HCT116 (cell line): ENCODE data around the gene POU2AF2. TPM values are rescaled to one million over a fixed set of nuclear protein-coding genes. Genes with fewer than 3 reads are reported as not detected.

ENCODE experiments used
- ATAC-seq: fragments of 200-7000 bp; cut with Tn5 transposase; 2 replicates; pipeline ENCODE4 v1.9.1; 2020; ENCODE audit warnings: mild to moderate bottlenecking, moderate library complexity
- BruUV-seq: library from RNA; stranded (reverse); fragments of 400-500 nt; replicated peaks from 2 replicates; lab custom pipeline; 2021; lab: Mats Ljungman, UMichigan
- CTCF ChIA-PET: fragments of 300-600 bp; sonication (Branson Sonifier 250); formaldehyde crosslinking; loops from one replicate; lab custom pipeline; 2021; ENCODE audit warnings: antibody characterized with exemption; lab: Charles Lee
- POLR2A ChIA-PET: fragments of 300-600, 350-600 bp; sonication (Branson Sonifier 250); formaldehyde crosslinking; loops from one replicate; lab custom pipeline; 2021; ENCODE audit warnings: antibody characterized with exemption; lab: Charles Lee
- RAD21 ChIA-PET, 2 experiments: fragments of 300-600 bp; sonication (Branson Sonifier 250); formaldehyde crosslinking; loops; one replicate each; lab custom pipeline; 2023; ENCODE audit warnings: low total read pairs in 2 of 2; ENCODE audit not compliant: uncharacterized antibody in 2 of 2, unreplicated experiment in 2 of 2, low non-redundant PET in 1 of 2; lab: Charles Lee
- DNase-seq: peaks from one replicate; pipeline ENCODE4 v3.0.0-alpha.2; 2010; ENCODE audit warnings: low read depth, low spot score
- H2AFZ ChIP-seq: fragments of 200-600 bp; shearing (Covaris generic), sonication (generic); 2 replicates; pipeline ENCODE4 v1.6.1; 2017; ENCODE audit warnings: low read depth, mixed run types, mixed read lengths, antibody characterized with exemption, low read length; ENCODE audit not compliant: poor library complexity, severe bottlenecking
- H3K27ac ChIP-seq: 2 replicates; pipeline ENCODE4 v1.5.1; 2012; ENCODE audit warnings: low read depth, low read length
- H3K27me3 ChIP-seq: fragments of 200-600 bp; sonication (generic); 2 replicates; pipeline ENCODE4 v1.6.1; 2016; ENCODE audit warnings: mixed run types, low read length, mixed read lengths; ENCODE audit not compliant: insufficient read depth
- H3K36me3 ChIP-seq, 2 experiments: fragments of 200-500 bp in 1 of 2; fragments of 200-600 bp in 1 of 2; sonication (Bioruptor generic) in 1 of 2; sonication (generic) in 1 of 2; 2 replicates each; pipeline versions ENCODE4 v1.5.1 to v1.6.1; 2014 to 2016; ENCODE audit warnings: low read length in 2 of 2, inconsistent platforms in 1 of 2, mixed read lengths in 1 of 2, mixed run types in 1 of 2; ENCODE audit not compliant: insufficient read depth in 2 of 2, control insufficient read depth in 1 of 2
- H3K4me1 ChIP-seq, 2 experiments: fragments of 200-600 bp in 1 of 2; sonication (generic) in 1 of 2; 2 replicates each; pipeline versions ENCODE4 v1.5.1 to v1.6.1; 2012 to 2017; ENCODE audit warnings: low read length in 2 of 2, inconsistent platforms in 1 of 2, mild to moderate bottlenecking in 1 of 2, mixed read lengths in 1 of 2, mixed run types in 1 of 2, moderate library complexity in 1 of 2; ENCODE audit not compliant: insufficient read depth in 2 of 2, control insufficient read depth in 1 of 2
- H3K4me2 ChIP-seq: fragments of 200-600 bp; sonication (generic); 2 replicates; pipeline ENCODE4 v1.6.1; 2017; ENCODE audit warnings: mixed run types, low read length, mixed read lengths
- H3K4me3 ChIP-seq, 2 experiments: fragments of 200-600 bp in 1 of 2; sonication (generic) in 1 of 2; replicated peaks in 1 of 2; 2 replicates each; pipeline ENCODE4 v1.5.1; 2011 to 2016; ENCODE audit warnings: low read length in 2 of 2, control low read depth in 1 of 2, low read depth in 1 of 2, mild to moderate bottlenecking in 1 of 2, mixed read lengths in 1 of 2, mixed run types in 1 of 2
- H3K79me2 ChIP-seq: fragments of 200-600 bp; sonication (generic); 2 replicates; pipeline ENCODE4 v1.6.1; 2017; ENCODE audit warnings: mild to moderate bottlenecking, mixed run types, low read length, moderate library complexity, mixed read lengths; ENCODE audit not compliant: insufficient read depth
- H3K9ac ChIP-seq: fragments of 200-600 bp; sonication (generic); 2 replicates; pipeline ENCODE4 v1.6.1; 2016; ENCODE audit warnings: low read length, mixed read lengths
- H3K9me2 ChIP-seq: fragments of 200-600 bp; sonication (generic), shearing (Covaris generic); 2 replicates; pipeline ENCODE4 v1.6.1; 2017; ENCODE audit warnings: mixed run types, mild to moderate bottlenecking, moderate library complexity; ENCODE audit not compliant: insufficient read depth
- H3K9me3 ChIP-seq, 2 experiments: fragments of 200-500 bp in 1 of 2; fragments of 200-600 bp in 1 of 2; sonication (Bioruptor generic) in 1 of 2; sonication (generic) in 1 of 2; 2 replicates each; pipeline ENCODE4 v1.6.1; 2014 to 2017; ENCODE audit warnings: low read length in 2 of 2, mixed read lengths in 2 of 2, inconsistent platforms in 1 of 2, low read depth in 1 of 2, mild to moderate bottlenecking in 1 of 2, mixed run types in 1 of 2, moderate library complexity in 1 of 2; ENCODE audit not compliant: control insufficient read depth in 1 of 2, insufficient read depth in 1 of 2
- H4K20me1 ChIP-seq: fragments of 200-600 bp; sonication (generic), shearing (Covaris generic); 2 replicates; pipeline ENCODE4 v1.6.1; 2017; ENCODE audit warnings: mixed run types, mild to moderate bottlenecking, moderate library complexity; ENCODE audit not compliant: insufficient read depth
- CBX3 ChIP-seq: IDR thresholded peaks from 2 replicates; pipeline ENCODE4 v1.6.1; 2012; ENCODE audit warnings: low read depth
- EGR1 ChIP-seq: IDR thresholded peaks from 2 replicates; pipeline ENCODE4 v1.6.1; 2012; ENCODE audit warnings: low read depth
- ELF1 ChIP-seq: IDR thresholded peaks from 2 replicates; pipeline ENCODE4 v1.6.1; 2012; ENCODE audit warnings: low read depth, borderline replicate concordance
- EZH2 ChIP-seq: fragments of 200-600 bp; sonication (generic); IDR thresholded peaks from 2 replicates; pipeline ENCODE4 v1.6.1; 2017; ENCODE audit warnings: antibody characterized with exemption, mixed run types
- FOSL1 ChIP-seq: IDR thresholded peaks from 2 replicates; pipeline ENCODE4 v1.6.1; 2012; ENCODE audit warnings: low read depth
- JUND ChIP-seq: IDR thresholded peaks from 2 replicates; pipeline ENCODE4 v1.6.1; 2012
- POLR2AphosphoS5 ChIP-seq: IDR thresholded peaks from 2 replicates; pipeline ENCODE4 v1.6.1; 2011; ENCODE audit warnings: mild to moderate bottlenecking, low read depth, low read length, moderate library complexity
- RAD21 ChIP-seq: IDR thresholded peaks from 2 replicates; pipeline ENCODE4 v1.6.1; 2012; ENCODE audit warnings: low read depth, mild to moderate bottlenecking
- SIN3A ChIP-seq: IDR thresholded peaks from 2 replicates; pipeline ENCODE4 v1.6.1; 2012; ENCODE audit warnings: low read depth
- SP1 ChIP-seq: IDR thresholded peaks from 2 replicates; pipeline ENCODE4 v1.6.1; 2012; ENCODE audit warnings: low read depth
- TCF7L2 ChIP-seq: IDR thresholded peaks from 2 replicates; pipeline ENCODE4 v1.7.0; 2011; ENCODE audit warnings: borderline replicate concordance, inconsistent platforms; ENCODE audit not compliant: insufficient read depth, insufficient read length; ENCODE audit errors: extremely low read depth
- YY1 ChIP-seq: IDR thresholded peaks from 2 replicates; pipeline ENCODE4 v1.6.1; 2011; ENCODE audit warnings: low read length, low read depth, moderate library complexity, mild to moderate bottlenecking; ENCODE audit not compliant: insufficient replicate concordance; ENCODE audit errors: extremely low read depth
- ZFX ChIP-seq: fragments of 450-650 bp; IDR thresholded peaks from 2 replicates; pipeline ENCODE4 v1.6.1; 2017
- ZNF274 ChIP-seq: fragments of 200-500 bp; sonication (Bioruptor generic); IDR thresholded peaks from 2 replicates; pipeline ENCODE4 v1.6.1; 2014; ENCODE audit warnings: mild to moderate bottlenecking, low read depth, low read length, inconsistent platforms
- intact Hi-C: fragments of 100-400 bp; cut with micrococcal nuclease; formaldehyde crosslinking; loops from 2 replicates; pipeline ENCODE4 v1.10.0; 2022
- total RNA-seq: library from RNA; stranded (reverse); gene quantifications from one replicate; pipeline ENCODE4 v1.2.1, GENCODE V29; 2021; ENCODE audit not compliant: unreplicated experiment
- TF ChIP-seq, protein P1 (sequence below), 3 experiments: fragments of 200-600 bp in 1 of 3; sonication (generic) in 1 of 3; IDR thresholded peaks in 2 of 3; conservative IDR thresholded peaks in 1 of 3; 2 replicates each; pipeline ENCODE4 v1.5.1; 2012 to 2017; ENCODE audit warnings: low read depth in 2 of 3, low read length in 2 of 3, antibody characterized with exemption in 1 of 3, borderline replicate concordance in 1 of 3, control low read depth in 1 of 3, mild to moderate bottlenecking in 1 of 3, mixed read lengths in 1 of 3, mixed run types in 1 of 3, moderate library complexity in 1 of 3; ENCODE audit not compliant: insufficient read depth in 1 of 3
- TF ChIP-seq, protein P2 (sequence below): IDR thresholded peaks from 2 replicates; pipeline ENCODE4 v1.6.1; 2012
- TF ChIP-seq, protein P3 (sequence below): IDR thresholded peaks from 2 replicates; pipeline ENCODE4 v1.6.1; 2011; ENCODE audit warnings: mild to moderate bottlenecking, low read length, moderate library complexity; ENCODE audit not compliant: insufficient replicate concordance; ENCODE audit errors: extremely low read depth

The POU2AF2 gene
- total RNA-seq, 1 experiment from 2014 or later = not detected

DNA sequence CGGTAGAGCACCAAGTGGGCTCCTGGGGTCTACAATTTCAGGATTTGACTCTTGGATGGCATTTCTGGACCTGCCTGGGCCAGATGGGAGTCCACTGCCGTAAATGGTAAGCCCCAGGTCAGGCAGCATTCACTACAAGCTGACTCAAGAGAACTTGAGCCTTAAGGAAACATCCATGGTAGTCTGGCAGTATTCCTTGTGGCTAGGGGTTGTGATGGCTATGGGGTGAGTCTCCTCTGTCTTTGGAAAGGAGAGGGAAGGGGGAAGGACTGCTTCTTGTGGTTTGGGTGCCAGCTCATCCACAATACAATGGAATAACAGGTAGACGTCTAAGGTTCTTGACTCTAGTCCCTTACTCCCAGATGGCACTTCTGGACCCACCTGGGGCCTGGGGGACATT, 32.3 kb upstream of the POU2AF2 start:
- ATAC-seq = no peak
- CTCF ChIA-PET = no interaction called here
- RAD21 ChIA-PET = no interaction called here
- no peak overlapping the region for H3K4me2 ChIP-seq
- no peaks in the 10 kb centered on the region for H3K36me3 ChIP-seq
- no peaks in the 10 kb centered on the region for H4K20me1 ChIP-seq
- H3K4me3 ChIP-seq = no peak overlapping the region
- peaks cover 13% of the 10 kb centered on the region; the same call in 1 of the 2 replicates for H3K27me3 ChIP-seq
- DNase-seq = no peak
- H3K27ac ChIP-seq = no peak overlapping the region
- H2AFZ ChIP-seq = no peak overlapping the region
- no peaks in the 10 kb centered on the region for H3K9me3 ChIP-seq
- POLR2A ChIA-PET = no interaction called here
- intact Hi-C loops = no loop called here
- H3K9ac ChIP-seq = no peak overlapping the region
- H3K79me2 ChIP-seq = no peaks in the 10 kb centered on the region
- no peaks in the 10 kb centered on the region for H3K4me1 ChIP-seq
- TF ChIP-seq ELF1 = no peak
- no peaks in the 10 kb centered on the region for H3K9me2 ChIP-seq
- no TSS peak for BruUV-seq

DNA sequence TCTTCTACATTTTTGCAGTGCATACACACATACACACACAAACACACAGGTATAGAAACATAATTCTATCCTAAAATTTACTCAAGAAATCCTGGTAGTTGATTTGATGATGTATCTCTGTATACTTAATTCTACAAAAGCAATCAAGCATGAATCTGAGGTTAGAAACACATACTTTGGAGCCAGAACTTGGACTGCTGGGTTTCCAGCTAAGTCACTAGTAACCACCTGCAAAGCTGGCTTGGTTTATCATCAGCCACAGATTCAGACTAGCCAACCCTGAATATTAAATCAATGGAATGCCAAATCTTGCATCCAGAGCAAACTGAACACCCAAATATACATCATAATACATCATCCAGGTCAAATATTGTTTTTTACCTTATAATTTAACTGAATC, 24.8 kb upstream of the POU2AF2 start:
- ChIA-PET RAD21 (no interaction called here), POLR2A (no interaction called here), CTCF (no interaction called here)
- intact Hi-C loops = no loop called here
- Histone ChIP-seq H3K9me2 (no peaks in the 10 kb centered on the region), H3K4me2 (no peak overlapping the region), H3K27me3 (peaks cover 5% of the 10 kb centered on the region; the same call in 1 of the 2 replicates), H3K9me3 (no peaks in the 10 kb centered on the region), H3K79me2 (no peaks in the 10 kb centered on the region), H3K36me3 (no peaks in the 10 kb centered on the region), H3K9ac (no peak overlapping the region), H3K4me1 (no peaks in the 10 kb centered on the region), H4K20me1 (no peaks in the 10 kb centered on the region), H2AFZ (no peak overlapping the region), H3K4me3 (no peak overlapping the region), H3K27ac (no peak overlapping the region)
- BruUV-seq = no TSS peak
- DNase-seq (no peak), ATAC-seq (no peak)
- no peak for TF ChIP-seq ZNF274
- TF ChIP-seq RAD21 = no peak
- TF ChIP-seq TCF7L2 = no peak
- TF ChIP-seq SP1 = no peak
- TF ChIP-seq CBX3 = no peak
- TF ChIP-seq, protein P1, sequence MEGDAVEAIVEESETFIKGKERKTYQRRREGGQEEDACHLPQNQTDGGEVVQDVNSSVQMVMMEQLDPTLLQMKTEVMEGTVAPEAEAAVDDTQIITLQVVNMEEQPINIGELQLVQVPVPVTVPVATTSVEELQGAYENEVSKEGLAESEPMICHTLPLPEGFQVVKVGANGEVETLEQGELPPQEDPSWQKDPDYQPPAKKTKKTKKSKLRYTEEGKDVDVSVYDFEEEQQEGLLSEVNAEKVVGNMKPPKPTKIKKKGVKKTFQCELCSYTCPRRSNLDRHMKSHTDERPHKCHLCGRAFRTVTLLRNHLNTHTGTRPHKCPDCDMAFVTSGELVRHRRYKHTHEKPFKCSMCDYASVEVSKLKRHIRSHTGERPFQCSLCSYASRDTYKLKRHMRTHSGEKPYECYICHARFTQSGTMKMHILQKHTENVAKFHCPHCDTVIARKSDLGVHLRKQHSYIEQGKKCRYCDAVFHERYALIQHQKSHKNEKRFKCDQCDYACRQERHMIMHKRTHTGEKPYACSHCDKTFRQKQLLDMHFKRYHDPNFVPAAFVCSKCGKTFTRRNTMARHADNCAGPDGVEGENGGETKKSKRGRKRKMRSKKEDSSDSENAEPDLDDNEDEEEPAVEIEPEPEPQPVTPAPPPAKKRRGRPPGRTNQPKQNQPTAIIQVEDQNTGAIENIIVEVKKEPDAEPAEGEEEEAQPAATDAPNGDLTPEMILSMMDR (IDR thresholded peaks at IDR 0.05 in 2 of 3, conservative IDR thresholded peaks at IDR 0.05 in 1 of 3; ENCODE audit: borderline replicate concordance in 1 of 3, insufficient read depth in 1 of 3, low read depth in 2 of 3, low read length in 2 of 3) = no peak
- TF ChIP-seq, protein P2, sequence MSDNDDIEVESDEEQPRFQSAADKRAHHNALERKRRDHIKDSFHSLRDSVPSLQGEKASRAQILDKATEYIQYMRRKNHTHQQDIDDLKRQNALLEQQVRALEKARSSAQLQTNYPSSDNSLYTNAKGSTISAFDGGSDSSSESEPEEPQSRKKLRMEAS = no peak
- TF ChIP-seq EZH2 = no peak
- no peak for TF ChIP-seq ELF1
- TF ChIP-seq ZFX = no peak
- no peak for TF ChIP-seq YY1
- TF ChIP-seq, protein P3, sequence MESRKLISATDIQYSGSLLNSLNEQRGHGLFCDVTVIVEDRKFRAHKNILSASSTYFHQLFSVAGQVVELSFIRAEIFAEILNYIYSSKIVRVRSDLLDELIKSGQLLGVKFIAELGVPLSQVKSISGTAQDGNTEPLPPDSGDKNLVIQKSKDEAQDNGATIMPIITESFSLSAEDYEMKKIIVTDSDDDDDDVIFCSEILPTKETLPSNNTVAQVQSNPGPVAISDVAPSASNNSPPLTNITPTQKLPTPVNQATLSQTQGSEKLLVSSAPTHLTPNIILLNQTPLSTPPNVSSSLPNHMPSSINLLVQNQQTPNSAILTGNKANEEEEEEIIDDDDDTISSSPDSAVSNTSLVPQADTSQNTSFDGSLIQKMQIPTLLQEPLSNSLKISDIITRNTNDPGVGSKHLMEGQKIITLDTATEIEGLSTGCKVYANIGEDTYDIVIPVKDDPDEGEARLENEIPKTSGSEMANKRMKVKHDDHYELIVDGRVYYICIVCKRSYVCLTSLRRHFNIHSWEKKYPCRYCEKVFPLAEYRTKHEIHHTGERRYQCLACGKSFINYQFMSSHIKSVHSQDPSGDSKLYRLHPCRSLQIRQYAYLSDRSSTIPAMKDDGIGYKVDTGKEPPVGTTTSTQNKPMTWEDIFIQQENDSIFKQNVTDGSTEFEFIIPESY = no peak
- TF ChIP-seq FOSL1 = no peak
- no peak for TF ChIP-seq JUND
- TF ChIP-seq POLR2AphosphoS5 = no peak
- TF ChIP-seq SIN3A = no peak
- TF ChIP-seq EGR1 = no peak
